Measurements from ENCODE around the gene TRIP6.

The TRIP6 gene, protein sequence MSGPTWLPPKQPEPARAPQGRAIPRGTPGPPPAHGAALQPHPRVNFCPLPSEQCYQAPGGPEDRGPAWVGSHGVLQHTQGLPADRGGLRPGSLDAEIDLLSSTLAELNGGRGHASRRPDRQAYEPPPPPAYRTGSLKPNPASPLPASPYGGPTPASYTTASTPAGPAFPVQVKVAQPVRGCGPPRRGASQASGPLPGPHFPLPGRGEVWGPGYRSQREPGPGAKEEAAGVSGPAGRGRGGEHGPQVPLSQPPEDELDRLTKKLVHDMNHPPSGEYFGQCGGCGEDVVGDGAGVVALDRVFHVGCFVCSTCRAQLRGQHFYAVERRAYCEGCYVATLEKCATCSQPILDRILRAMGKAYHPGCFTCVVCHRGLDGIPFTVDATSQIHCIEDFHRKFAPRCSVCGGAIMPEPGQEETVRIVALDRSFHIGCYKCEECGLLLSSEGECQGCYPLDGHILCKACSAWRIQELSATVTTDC

DNA sequence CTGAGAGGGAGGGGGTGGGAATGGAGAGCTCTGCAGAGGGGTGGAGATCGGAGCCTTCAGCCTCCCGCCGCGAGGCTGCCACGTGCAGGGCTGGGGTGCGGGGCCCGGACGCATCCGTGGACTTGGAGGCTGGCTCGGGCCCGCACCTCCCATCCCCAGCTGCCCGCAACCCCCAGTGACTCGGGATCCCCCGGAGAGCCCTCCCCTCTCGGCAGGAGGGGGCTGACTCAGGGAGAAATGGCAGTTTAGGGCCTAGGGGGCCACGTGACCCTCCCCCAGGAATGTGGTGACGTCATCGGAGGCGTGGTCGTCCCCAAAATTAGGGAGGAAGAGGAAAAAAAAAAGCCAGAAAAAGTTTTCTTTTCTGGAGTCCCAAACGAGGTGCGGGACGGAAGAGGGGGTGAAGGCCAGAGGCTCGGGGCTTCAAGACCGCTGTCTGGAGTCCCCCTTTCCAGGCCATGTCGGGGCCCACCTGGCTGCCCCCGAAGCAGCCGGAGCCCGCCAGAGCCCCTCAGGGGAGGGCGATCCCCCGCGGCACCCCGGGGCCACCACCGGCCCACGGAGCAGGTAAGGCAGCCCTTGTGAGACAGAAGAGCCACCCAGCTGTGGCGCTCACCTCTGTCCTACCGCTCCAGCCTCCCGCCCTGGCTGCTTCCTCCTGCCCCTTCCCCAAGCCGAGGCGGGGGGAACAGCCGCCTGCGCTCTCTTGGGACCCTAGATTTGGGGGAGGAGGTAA, at the start of gene TRIP6:
Gene TRIP6 (plus strand): TSS at position 348 of the 736 bp plus-strand sequence. CDS start 111 bp downstream, at position 459.
- Histone ChIP-seq H3K27me3 (ENCODE audit: control insufficient read depth, insufficient read depth, low read length) (no peaks in the 10 kb centered on the region), H3K36me3 (ENCODE audit: control insufficient read depth, insufficient read depth, low read length) (no peaks in the 10 kb centered on the region), H3K4me1 (ENCODE audit: control insufficient read depth, insufficient read depth, low read length) (peaks cover 25% of the 10 kb centered on the region), H3K4me3 (ENCODE audit: low read length) (peak within 1 kb of the TSS; percentile 69), H3K9ac (ENCODE audit: low read length) (peak within 1 kb of the TSS; percentile 96), H3K9me3 (ENCODE audit: control insufficient read depth, low read length) (no peaks in the 10 kb centered on the region)

DNA sequence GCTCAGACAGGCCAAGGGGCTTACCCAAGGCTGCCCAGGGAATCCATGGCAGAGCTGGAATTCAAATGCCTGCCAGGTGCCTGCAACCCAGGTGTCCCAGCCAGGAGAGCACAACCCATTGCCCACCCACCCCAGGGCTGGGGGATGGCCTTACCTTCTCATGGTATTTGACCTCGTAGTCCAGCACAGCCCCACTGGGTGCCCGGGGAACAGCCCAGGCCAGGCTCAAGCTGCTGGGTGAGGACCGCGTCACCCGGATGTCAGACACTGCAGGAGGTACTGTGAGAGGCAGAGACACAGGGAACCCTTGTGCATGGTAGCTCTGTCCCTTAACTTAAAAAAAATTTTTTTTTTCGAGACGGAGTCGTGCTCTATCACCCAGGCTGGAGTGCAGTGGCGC, 48.8 kb upstream of the TRIP6 start:
- no peaks in the 10 kb centered on the region for H3K9me3 ChIP-seq (ENCODE audit: control insufficient read depth, low read length)
- H3K9ac ChIP-seq (ENCODE audit: low read length), result no peak overlapping the region
- H3K4me1 ChIP-seq (ENCODE audit: control insufficient read depth, insufficient read depth, low read length), result no peaks in the 10 kb centered on the region
- no peaks in the 10 kb centered on the region for H3K36me3 ChIP-seq (ENCODE audit: control insufficient read depth, insufficient read depth, low read length)
- H3K4me3 ChIP-seq (ENCODE audit: low read length), result no peak overlapping the region
- H3K27me3 ChIP-seq (ENCODE audit: control insufficient read depth, insufficient read depth, low read length), result no peaks in the 10 kb centered on the region

DNA sequence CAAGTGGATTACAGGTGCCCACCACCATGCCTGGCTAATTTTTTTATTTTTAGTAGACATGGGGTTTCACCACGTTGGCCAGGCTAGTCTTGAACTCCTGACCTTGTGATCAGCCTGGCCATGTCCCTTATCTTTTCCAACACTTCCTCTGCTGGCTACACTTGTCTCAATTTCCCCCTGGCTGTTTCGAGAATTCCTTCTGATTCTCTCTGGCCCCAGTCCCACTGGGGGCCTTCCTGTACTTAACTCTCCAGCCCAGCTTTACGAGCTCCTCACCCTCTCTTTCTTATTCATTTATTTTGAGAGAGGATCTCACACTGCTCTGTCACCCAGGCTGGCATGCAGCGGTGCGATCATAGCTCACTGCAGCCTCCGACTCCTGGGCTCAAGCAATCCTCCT, 48.4 kb upstream of the TRIP6 start:
- Histone ChIP-seq H3K4me3 (ENCODE audit: low read length) (no peak overlapping the region), H3K4me1 (ENCODE audit: control insufficient read depth, insufficient read depth, low read length) (no peaks in the 10 kb centered on the region), H3K9ac (ENCODE audit: low read length) (no peak overlapping the region), H3K27me3 (ENCODE audit: control insufficient read depth, insufficient read depth, low read length) (no peaks in the 10 kb centered on the region), H3K9me3 (ENCODE audit: control insufficient read depth, low read length) (no peaks in the 10 kb centered on the region), H3K36me3 (ENCODE audit: control insufficient read depth, insufficient read depth, low read length) (no peaks in the 10 kb centered on the region)

DNA sequence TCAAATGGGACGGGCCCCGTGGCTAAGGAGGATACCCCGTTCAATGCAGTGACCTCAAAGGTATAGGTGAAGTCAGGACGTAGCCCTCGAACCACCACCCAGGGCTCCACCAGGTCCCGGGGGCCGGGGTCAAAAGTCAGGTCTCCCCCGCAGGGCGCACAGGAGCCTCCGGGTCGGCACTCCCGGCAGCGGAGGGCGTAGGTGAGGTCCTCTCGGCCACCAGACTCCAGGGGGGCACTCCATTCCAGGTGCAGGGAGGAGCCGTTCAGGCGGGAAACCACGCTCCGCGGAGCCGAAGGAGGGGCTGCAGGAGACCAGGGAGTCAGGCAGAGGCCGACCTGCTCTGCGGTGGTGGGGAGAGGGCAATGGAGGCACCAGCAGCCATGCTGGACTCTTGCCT, 47.6 kb upstream of the TRIP6 start:
- Histone ChIP-seq H3K9ac (ENCODE audit: low read length) (no peak overlapping the region), H3K4me1 (ENCODE audit: control insufficient read depth, insufficient read depth, low read length) (peaks cover under 1% of the 10 kb centered on the region), H3K27me3 (ENCODE audit: control insufficient read depth, insufficient read depth, low read length) (no peaks in the 10 kb centered on the region), H3K4me3 (ENCODE audit: low read length) (no peak overlapping the region), H3K36me3 (ENCODE audit: control insufficient read depth, insufficient read depth, low read length) (no peaks in the 10 kb centered on the region), H3K9me3 (ENCODE audit: control insufficient read depth, low read length) (no peaks in the 10 kb centered on the region)

DNA sequence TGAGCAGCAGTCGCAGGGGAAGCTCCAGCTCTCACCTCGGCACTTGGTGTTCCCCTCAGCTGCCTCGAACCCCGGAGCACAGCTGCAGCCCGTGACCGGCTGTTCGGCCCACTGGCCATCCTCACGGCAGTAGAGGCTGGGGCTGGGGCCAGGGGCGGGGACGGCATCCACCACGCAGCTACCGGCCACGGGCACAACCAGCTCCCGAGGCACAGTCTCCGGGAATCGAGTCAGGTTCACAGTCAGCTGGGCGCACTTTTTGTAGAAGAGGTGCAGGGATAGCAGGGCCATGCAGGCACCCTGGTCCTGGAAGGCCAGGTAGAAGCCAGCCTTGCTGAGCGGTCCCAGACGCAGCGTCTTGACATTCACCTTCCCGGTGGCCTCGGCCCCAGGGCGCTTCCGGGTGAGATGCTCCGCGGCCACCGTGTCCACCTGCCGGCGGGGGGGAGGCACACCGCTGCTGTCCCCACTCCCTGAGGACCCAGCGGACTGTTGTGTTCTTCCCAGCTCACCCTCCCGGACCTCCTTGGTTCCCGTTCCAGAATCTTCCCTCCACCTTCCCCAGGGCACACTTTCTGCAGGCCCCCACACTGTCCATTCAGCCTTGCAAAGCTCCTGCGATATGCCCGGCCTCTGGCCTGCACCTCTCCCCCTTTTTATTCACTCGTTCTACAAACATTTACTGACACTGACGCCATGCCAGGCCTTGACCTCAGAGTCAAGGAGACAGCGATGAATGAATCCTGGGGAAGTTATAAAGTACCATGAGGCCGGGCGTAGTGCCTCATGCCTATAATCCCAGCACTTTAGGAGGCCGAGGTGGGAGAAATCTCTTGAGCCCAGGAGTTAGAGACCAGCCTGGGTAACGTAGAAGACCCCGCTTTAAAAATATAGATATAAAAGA, 44.7 kb upstream of the TRIP6 start:
- no peak overlapping the region for H3K4me3 ChIP-seq (ENCODE audit: low read length)
- H3K9ac ChIP-seq (ENCODE audit: low read length), result no peak overlapping the region
- peaks cover 19% of the 10 kb centered on the region for H3K4me1 ChIP-seq (ENCODE audit: control insufficient read depth, insufficient read depth, low read length)
- H3K27me3 ChIP-seq (ENCODE audit: control insufficient read depth, insufficient read depth, low read length), result no peaks in the 10 kb centered on the region
- H3K36me3 ChIP-seq (ENCODE audit: control insufficient read depth, insufficient read depth, low read length), result no peaks in the 10 kb centered on the region
- no peaks in the 10 kb centered on the region for H3K9me3 ChIP-seq (ENCODE audit: control insufficient read depth, low read length)

DNA sequence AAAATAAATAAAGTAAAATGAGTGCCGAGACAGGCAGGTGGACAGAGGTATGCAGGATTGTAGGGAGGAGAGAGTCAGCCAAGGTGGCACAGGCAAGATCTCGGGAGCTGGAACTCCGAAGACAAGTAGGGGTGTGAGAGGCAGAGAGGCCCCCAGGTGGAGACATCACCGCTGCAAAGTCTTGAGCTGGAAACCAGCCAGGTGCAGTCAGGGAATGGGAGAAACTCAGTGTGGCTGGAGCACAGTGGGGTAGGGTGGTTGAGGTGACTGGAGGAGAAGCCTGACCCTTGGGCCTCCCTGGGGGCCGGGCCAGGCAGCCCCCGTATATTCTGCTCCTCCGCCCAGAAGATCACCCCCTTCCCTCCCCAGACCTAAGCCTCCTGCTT, 44.1 kb upstream of the TRIP6 start:
- Histone ChIP-seq H3K4me3 (ENCODE audit: low read length) (no peak overlapping the region), H3K9ac (ENCODE audit: low read length) (no peak overlapping the region), H3K27me3 (ENCODE audit: control insufficient read depth, insufficient read depth, low read length) (peaks cover 3% of the 10 kb centered on the region), H3K9me3 (ENCODE audit: control insufficient read depth, low read length) (no peaks in the 10 kb centered on the region), H3K4me1 (ENCODE audit: control insufficient read depth, insufficient read depth, low read length) (peaks cover 24% of the 10 kb centered on the region), H3K36me3 (ENCODE audit: control insufficient read depth, insufficient read depth, low read length) (no peaks in the 10 kb centered on the region)

DNA sequence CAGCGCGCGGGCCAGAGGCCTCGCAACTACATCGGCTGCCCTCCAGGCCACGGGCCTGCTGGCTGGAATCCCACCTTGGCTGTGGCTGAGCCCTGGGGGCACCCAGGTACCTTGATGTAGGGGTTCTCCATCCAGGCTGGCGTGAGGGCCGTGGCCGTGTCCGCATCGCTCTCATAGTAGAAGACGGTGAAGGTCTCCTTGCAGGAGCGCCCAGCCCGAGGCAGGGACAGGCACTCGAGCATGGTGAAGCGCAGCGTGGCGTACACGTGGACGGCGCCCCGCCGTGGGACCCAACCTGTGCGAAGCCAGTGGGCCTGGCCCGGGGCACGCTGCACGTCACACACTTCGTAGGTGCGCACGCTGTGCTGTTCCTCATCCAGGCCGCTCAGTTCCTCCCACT, 43.7 kb upstream of the TRIP6 start:
- H3K27me3 ChIP-seq (ENCODE audit: control insufficient read depth, insufficient read depth, low read length), result peaks cover 3% of the 10 kb centered on the region
- no peak overlapping the region for H3K4me3 ChIP-seq (ENCODE audit: low read length)
- no peak overlapping the region for H3K9ac ChIP-seq (ENCODE audit: low read length)
- no peaks in the 10 kb centered on the region for H3K9me3 ChIP-seq (ENCODE audit: control insufficient read depth, low read length)
- peaks cover 26% of the 10 kb centered on the region for H3K4me1 ChIP-seq (ENCODE audit: control insufficient read depth, insufficient read depth, low read length)
- H3K36me3 ChIP-seq (ENCODE audit: control insufficient read depth, insufficient read depth, low read length), result no peaks in the 10 kb centered on the region

DNA sequence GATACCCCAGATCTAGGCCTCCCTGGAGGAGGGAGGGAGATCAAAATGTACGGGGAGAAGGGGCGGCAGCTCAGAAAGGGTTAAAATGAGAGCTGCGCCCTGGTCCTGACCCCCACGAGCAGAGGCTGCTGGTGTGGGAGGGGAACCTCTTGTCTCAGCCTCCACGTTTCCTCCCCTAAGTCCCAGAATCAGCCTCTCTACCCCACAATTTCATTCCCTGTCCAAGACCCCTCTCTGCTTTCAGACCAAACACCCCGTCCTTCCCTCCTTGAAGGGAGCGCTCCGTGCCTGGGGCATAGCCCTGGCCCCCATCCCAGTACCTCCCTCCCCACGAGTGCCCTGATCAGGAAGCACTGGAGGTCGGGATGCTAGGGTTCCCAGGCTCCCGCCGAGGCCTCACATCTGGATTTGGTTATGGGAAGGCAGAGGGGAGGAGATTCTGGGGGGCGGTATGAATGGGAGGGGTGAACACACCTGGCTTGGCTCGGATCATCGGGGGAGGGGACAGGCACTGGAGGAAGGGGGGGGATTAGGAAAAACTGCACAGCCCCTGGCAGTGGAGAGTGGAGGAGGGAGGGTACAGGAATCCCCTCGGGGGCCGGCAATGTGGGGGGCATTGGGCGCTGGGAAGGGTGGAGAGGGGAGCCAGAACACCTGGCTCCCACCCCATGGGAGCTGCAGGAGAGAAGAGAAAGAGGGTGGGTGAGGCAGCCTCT, 42.5 kb upstream of the TRIP6 start:
- H3K4me3 ChIP-seq (ENCODE audit: low read length), result no peak overlapping the region
- H3K9me3 ChIP-seq (ENCODE audit: control insufficient read depth, low read length), result no peaks in the 10 kb centered on the region
- H3K27me3 ChIP-seq (ENCODE audit: control insufficient read depth, insufficient read depth, low read length), result peaks cover 3% of the 10 kb centered on the region
- H3K4me1 ChIP-seq (ENCODE audit: control insufficient read depth, insufficient read depth, low read length), result peaks cover 29% of the 10 kb centered on the region
- peak overlapping the region; percentile 34 for H3K9ac ChIP-seq (ENCODE audit: low read length)
- no peaks in the 10 kb centered on the region for H3K36me3 ChIP-seq (ENCODE audit: control insufficient read depth, insufficient read depth, low read length)

DNA sequence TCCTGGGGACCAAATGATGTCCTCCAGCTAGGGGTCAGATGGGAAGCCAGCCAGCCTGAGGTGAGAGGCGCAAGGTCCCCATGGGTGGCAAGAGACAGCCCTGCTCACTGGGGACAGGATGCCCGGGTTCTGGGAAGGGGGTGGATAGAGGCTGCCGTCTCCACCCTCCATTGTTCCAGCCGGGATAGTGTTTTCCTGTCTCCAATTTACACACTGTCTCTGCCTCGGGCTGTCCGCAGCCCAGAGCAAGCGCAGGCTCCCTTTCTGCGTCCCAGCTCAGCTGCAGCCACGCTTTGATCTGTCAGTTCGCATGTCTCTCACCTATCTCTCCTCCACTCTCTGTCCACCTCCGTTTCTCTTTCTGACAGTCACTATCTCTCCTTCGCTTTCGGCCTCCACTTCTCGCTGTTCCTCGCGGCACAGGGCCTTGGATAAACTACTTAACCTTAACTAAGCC, 41.9 kb upstream of the TRIP6 start:
- Histone ChIP-seq H3K9me3 (ENCODE audit: control insufficient read depth, low read length) (no peaks in the 10 kb centered on the region), H3K4me1 (ENCODE audit: control insufficient read depth, insufficient read depth, low read length) (peaks cover 29% of the 10 kb centered on the region), H3K4me3 (ENCODE audit: low read length) (peak overlapping the region; percentile 1), H3K9ac (ENCODE audit: low read length) (peak overlapping the region; percentile 35), H3K36me3 (ENCODE audit: control insufficient read depth, insufficient read depth, low read length) (no peaks in the 10 kb centered on the region), H3K27me3 (ENCODE audit: control insufficient read depth, insufficient read depth, low read length) (peaks cover 3% of the 10 kb centered on the region)

DNA sequence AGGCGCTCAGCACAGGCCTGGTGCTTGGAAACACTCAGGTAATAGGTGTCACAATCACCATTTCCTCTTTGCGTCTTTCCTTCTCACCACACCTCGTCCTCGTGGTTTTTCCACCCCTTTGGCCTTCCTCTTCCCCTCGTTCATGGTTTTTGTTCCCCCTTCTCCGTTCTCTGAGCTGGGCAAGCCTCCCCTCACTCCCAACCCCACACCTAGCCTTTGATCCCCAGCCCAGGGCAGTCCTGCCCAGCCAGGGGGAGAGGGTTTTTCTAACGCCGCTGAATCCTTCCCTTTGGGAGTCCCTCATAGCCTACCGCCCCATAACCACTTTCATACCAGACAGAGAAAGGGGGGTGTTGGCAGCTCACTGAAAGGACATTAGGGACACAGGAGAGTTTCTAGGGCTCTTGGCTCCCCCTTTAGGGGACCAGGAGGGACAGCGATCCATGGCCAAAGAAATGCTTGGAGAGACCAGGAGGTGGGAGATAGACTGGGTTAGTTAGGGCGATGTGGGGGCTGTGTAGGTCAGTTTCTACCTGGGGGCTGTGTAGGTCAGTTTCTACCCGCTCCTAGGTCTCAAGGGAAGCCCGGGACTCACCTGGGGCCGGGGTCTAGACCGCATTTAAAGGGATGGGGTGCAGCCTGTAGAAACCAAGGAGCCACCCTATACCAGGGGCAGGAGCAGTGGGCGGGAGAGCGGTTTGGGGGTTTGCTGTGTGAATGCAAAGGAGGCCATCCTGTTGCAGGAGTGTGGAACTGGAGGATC, 41.3 kb upstream of the TRIP6 start:
- Histone ChIP-seq H3K4me1 (ENCODE audit: control insufficient read depth, insufficient read depth, low read length) (peaks cover 29% of the 10 kb centered on the region), H3K9ac (ENCODE audit: low read length) (peak overlapping the region; percentile 35)

More for the DNA sequence above, 41.3 kb upstream of the TRIP6 start:
- peak overlapping the region; percentile 1 for H3K4me3 ChIP-seq (ENCODE audit: low read length)
- no peaks in the 10 kb centered on the region for H3K9me3 ChIP-seq (ENCODE audit: control insufficient read depth, low read length)
- peaks cover 3% of the 10 kb centered on the region for H3K27me3 ChIP-seq (ENCODE audit: control insufficient read depth, insufficient read depth, low read length)
- no peaks in the 10 kb centered on the region for H3K36me3 ChIP-seq (ENCODE audit: control insufficient read depth, insufficient read depth, low read length)

All from mucosa of stomach (tissue), 1 donor.